Measurements from ENCODE around the gene OSBPL10.

- no peak for TF ChIP-seq POLR2AphosphoS5 (IDR thresholded peaks at IDR 0.05)
- no peak for TF ChIP-seq POLR2A (IDR thresholded peaks at IDR 0.05)
- no peak for TF ChIP-seq CTCF (IDR thresholded peaks at IDR 0.05)
- no peak for TF ChIP-seq EP300 (IDR thresholded peaks at IDR 0.05)
These were observed 18.3 kb downstream of the OSBPL10 start for GRCh38 chr3:31962801-31963205.
